Retinal pigment epithelial cell (primary cell): Measurements from ENCODE around the gene CDKN2AIP.

Experiments used
- DNase-seq: peaks from one replicate; pipeline ENCODE4 v3.0.0-alpha.2; 2010; ENCODE audit warnings: low read depth
- H3K4me3 ChIP-seq: 2 replicates; pipeline ENCODE4 v1.5.1; 2011; ENCODE audit warnings: mild to moderate bottlenecking, low read length, control low read depth, moderate library complexity
- TF ChIP-seq, protein P1 (sequence below): conservative IDR thresholded peaks from 2 replicates; pipeline ENCODE4 v1.5.1; 2011; ENCODE audit warnings: low read depth, low read length, control low read depth, inconsistent platforms

CDKN2AIP gene

GRCh38 chr4:183399616-183400015 lies 44.8 kb upstream of the CDKN2AIP start:
- TF ChIP-seq, protein P1, sequence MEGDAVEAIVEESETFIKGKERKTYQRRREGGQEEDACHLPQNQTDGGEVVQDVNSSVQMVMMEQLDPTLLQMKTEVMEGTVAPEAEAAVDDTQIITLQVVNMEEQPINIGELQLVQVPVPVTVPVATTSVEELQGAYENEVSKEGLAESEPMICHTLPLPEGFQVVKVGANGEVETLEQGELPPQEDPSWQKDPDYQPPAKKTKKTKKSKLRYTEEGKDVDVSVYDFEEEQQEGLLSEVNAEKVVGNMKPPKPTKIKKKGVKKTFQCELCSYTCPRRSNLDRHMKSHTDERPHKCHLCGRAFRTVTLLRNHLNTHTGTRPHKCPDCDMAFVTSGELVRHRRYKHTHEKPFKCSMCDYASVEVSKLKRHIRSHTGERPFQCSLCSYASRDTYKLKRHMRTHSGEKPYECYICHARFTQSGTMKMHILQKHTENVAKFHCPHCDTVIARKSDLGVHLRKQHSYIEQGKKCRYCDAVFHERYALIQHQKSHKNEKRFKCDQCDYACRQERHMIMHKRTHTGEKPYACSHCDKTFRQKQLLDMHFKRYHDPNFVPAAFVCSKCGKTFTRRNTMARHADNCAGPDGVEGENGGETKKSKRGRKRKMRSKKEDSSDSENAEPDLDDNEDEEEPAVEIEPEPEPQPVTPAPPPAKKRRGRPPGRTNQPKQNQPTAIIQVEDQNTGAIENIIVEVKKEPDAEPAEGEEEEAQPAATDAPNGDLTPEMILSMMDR: no peak
- DNase-seq: no peak

DNA sequence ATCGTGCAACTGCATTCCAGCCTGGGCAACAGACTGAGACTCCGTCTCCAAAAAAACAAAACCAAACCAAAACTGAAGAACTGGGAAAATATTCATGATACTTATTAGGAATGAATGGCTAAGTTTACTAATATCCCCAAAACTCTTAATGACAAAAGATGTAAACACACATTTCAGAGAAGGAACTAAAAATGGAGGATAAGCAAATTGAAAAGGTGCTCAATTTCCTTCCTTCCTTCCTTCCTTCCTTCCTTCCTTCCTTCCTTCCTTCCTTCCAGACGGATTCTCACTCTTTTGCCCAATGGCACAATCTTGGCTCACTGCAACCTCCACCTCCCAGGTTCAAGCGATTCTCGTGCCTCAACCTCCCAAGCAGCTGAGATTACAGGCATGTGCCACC lies 44.4 kb upstream of the CDKN2AIP start:
- H3K4me3 ChIP-seq: no peak overlapping the region
- TF ChIP-seq, protein P1: no peak
- DNase-seq: no peak

More at GRCh38 chr4:183399616-183400015, 44.8 kb upstream of the CDKN2AIP start:
- H3K4me3 ChIP-seq: no peak overlapping the region

DNA sequence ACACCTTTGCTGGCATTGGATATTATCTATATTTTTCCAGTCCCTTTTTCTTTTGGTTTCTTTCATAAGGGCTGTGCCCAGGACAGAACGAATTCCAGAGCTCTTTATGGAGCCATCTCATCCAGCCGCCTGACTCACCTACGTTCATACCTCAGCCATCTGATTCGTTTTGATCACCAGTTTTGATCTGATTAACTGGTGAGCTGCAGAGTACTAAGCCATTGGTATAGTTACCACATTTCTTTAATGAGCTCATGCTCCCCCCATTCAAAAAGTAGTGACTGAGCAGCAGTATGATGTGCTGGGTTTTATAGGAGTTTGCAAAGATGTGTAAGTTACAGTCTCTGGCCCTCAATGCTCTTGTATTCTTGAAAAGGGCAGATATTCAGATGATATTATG lies 43.0 kb upstream of the CDKN2AIP start:
- TF ChIP-seq, protein P1: no peak
- no peak overlapping the region for H3K4me3 ChIP-seq
- DNase-seq: no peak

GRCh38 chr4:183402771-183403170 lies 41.7 kb upstream of the CDKN2AIP start:
- no peak for DNase-seq
- TF ChIP-seq, protein P1: no peak

GRCh38 chr4:183403486-183403885 lies 41.0 kb upstream of the CDKN2AIP start:
- TF ChIP-seq, protein P1: no peak
- no peak for DNase-seq
- H3K4me3 ChIP-seq: no peak overlapping the region

More at GRCh38 chr4:183402771-183403170, 41.7 kb upstream of the CDKN2AIP start:
- H3K4me3 ChIP-seq: no peak overlapping the region

GRCh38 chr4:183403961-183404360 lies 40.5 kb upstream of the CDKN2AIP start:
- TF ChIP-seq, protein P1: no peak
- no peak overlapping the region for H3K4me3 ChIP-seq
- DNase-seq: no peak

DNA sequence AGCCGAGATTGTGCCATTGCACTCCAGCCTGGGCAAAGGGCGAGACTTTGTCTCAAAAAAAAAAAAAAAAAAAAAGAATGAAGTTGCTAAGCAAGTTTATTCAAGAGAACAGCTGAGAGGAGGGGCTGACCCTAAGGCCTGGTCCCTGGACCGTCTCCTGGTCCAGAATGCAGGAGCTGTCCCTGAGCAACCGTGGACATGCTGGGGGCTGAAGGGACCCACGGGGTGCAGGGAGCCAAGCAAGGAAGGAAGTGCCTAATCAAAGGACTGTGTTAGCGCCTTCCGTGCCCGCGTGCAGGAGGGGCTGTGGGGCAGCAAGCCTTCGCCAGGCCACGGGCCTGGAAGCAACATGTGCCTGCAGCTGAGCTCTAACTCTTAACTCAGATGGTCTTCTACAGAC lies 39.1 kb upstream of the CDKN2AIP start:
- DNase-seq: no peak
- no peak overlapping the region for H3K4me3 ChIP-seq
- TF ChIP-seq, protein P1: no peak
